GM06990 (cell line): ENCODE measurements around the gene PALM.
"Not testable (repeated sequence)": the region's sequence is repeated elsewhere in the genome, so short reads cannot be mapped to it uniquely, and the experiment has no call there.

ENCODE experiments used
- DNase-seq: peaks from one replicate; pipeline ENCODE4 v3.0.0-alpha.2; 2011; ENCODE audit not compliant: insufficient read length; ENCODE audit errors: extremely low read depth
- H3K27me3 ChIP-seq: replicated peaks from 2 replicates; pipeline ENCODE4 v1.6.0; 2011; ENCODE audit warnings: low read length; ENCODE audit not compliant: control insufficient read depth, insufficient read depth
- H3K36me3 ChIP-seq: 2 replicates; pipeline ENCODE4 v1.5.1; 2011; ENCODE audit warnings: low read length; ENCODE audit not compliant: control insufficient read depth, insufficient read depth
- H3K4me3 ChIP-seq: replicated peaks from 2 replicates; pipeline ENCODE4 v1.5.1; 2011; ENCODE audit warnings: low read depth, mild to moderate bottlenecking, control low read depth, low read length
- CTCF ChIP-seq: IDR thresholded peaks from 2 replicates; pipeline ENCODE4 v1.5.1; 2011; ENCODE audit warnings: low read length, control low read depth, mild to moderate bottlenecking, inconsistent platforms; ENCODE audit not compliant: insufficient read depth, poor library complexity, severe bottlenecking

PALM gene

GRCh38 chr19:739998-740715 lies 31.4 kb downstream of the PALM start:
- TF ChIP-seq CTCF = no peak
- Histone ChIP-seq H3K4me3 (no peak overlapping the region), H3K36me3 (no peaks in the 10 kb centered on the region), H3K27me3 (no peaks in the 10 kb centered on the region)
- DNase-seq = no peak

GRCh38 chr19:740816-741505 lies 32.2 kb downstream of the PALM start:
- DNase-seq, H3K27me3 ChIP-seq, H3K36me3 ChIP-seq, H3K4me3 ChIP-seq: not testable (repeated sequence)

GRCh38 chr19:741506-742131 lies 32.9 kb downstream of the PALM start:
- no peaks in the 10 kb centered on the region for H3K36me3 ChIP-seq
- H3K4me3 ChIP-seq = no peak overlapping the region
- H3K27me3 ChIP-seq = no peaks in the 10 kb centered on the region
- no peak for DNase-seq
- TF ChIP-seq CTCF = peak; percentile 47

GRCh38 chr19:742540-743075 lies 33.9 kb downstream of the PALM start:
- Histone ChIP-seq H3K36me3 (no peaks in the 10 kb centered on the region), H3K27me3 (no peaks in the 10 kb centered on the region), H3K4me3 (no peak overlapping the region)
- no peak for DNase-seq
- TF ChIP-seq CTCF = no peak

- no peaks in the 10 kb centered on the region for H3K36me3 ChIP-seq
Observed at GRCh38 chr19:743168-743687, 34.5 kb downstream of the PALM start.

GRCh38 chr19:745138-745537 lies 36.4 kb downstream of the PALM start:
- DNase-seq, H3K36me3 ChIP-seq, H3K27me3 ChIP-seq, H3K4me3 ChIP-seq: not testable (repeated sequence)

More at GRCh38 chr19:743168-743687, 34.5 kb downstream of the PALM start:
- no peaks in the 10 kb centered on the region for H3K27me3 ChIP-seq
- H3K4me3 ChIP-seq = no peak overlapping the region
- TF ChIP-seq CTCF = no peak
- peak; percentile 50 for DNase-seq
